Skeletal muscle satellite cell (primary cell): ENCODE measurements around the gene JCHAIN.

Source experiments
- H3K27me3 ChIP-seq: 2 replicates; pipeline ENCODE4 v1.7.0; 2013; ENCODE audit warnings: low read length; ENCODE audit not compliant: control insufficient read depth, insufficient read depth
- H3K36me3 ChIP-seq: 2 replicates; pipeline ENCODE4 v1.7.0; 2013; ENCODE audit warnings: mild to moderate bottlenecking, control low read depth, low read length; ENCODE audit not compliant: insufficient read depth
- H3K4me1 ChIP-seq: 2 replicates; pipeline ENCODE4 v1.7.0; 2013; ENCODE audit warnings: low read length; ENCODE audit not compliant: control insufficient read depth, insufficient read depth
- H3K4me2 ChIP-seq: 2 replicates; pipeline ENCODE4 v1.7.0; 2013; ENCODE audit warnings: mild to moderate bottlenecking, low read length
- H3K4me3 ChIP-seq: 2 replicates; pipeline ENCODE4 v1.7.0; 2013; ENCODE audit warnings: low read length
- H3K9ac ChIP-seq: 2 replicates; pipeline ENCODE4 v1.7.0; 2013; ENCODE audit warnings: mild to moderate bottlenecking, low read depth, low read length, moderate library complexity
- H3K9me3 ChIP-seq: replicated peaks from 2 replicates; pipeline ENCODE4 v1.7.0; 2013; ENCODE audit warnings: mild to moderate bottlenecking, control low read depth, low read length

Gene JCHAIN

GRCh38 chr4:70632028-70632427, 34.3 kb downstream of the JCHAIN start:
- Histone ChIP-seq H3K9ac (no peak overlapping the region), H3K4me1 (peaks cover 11% of the 10 kb centered on the region), H3K9me3 (no peaks in the 10 kb centered on the region), H3K36me3 (no peaks in the 10 kb centered on the region), H3K4me3 (no peak overlapping the region), H3K4me2 (no peak overlapping the region), H3K27me3 (no peaks in the 10 kb centered on the region)

- peaks cover 11% of the 10 kb centered on the region for H3K4me1 ChIP-seq
- no peak overlapping the region for H3K9ac ChIP-seq
- H3K36me3 ChIP-seq = no peaks in the 10 kb centered on the region
- no peak overlapping the region for H3K4me3 ChIP-seq
- no peak overlapping the region for H3K4me2 ChIP-seq
- H3K27me3 ChIP-seq = no peaks in the 10 kb centered on the region
- H3K9me3 ChIP-seq = no peaks in the 10 kb centered on the region
These were observed 36.1 kb downstream of the JCHAIN start for GRCh38 chr4:70630162-70630561.

- H3K9me3 ChIP-seq = no peaks in the 10 kb centered on the region
- no peaks in the 10 kb centered on the region for H3K36me3 ChIP-seq
- H3K4me3 ChIP-seq = no peak overlapping the region
- no peak overlapping the region for H3K9ac ChIP-seq
- peaks cover 11% of the 10 kb centered on the region for H3K4me1 ChIP-seq
- no peak overlapping the region for H3K4me2 ChIP-seq
- H3K27me3 ChIP-seq = no peaks in the 10 kb centered on the region
These were observed 36.7 kb downstream of the JCHAIN start for GRCh38 chr4:70629469-70630090.

- Histone ChIP-seq H3K9me3 (no peaks in the 10 kb centered on the region), H3K4me2 (no peak within 1 kb of the TSS), H3K9ac (no peak within 1 kb of the TSS), H3K27me3 (no peaks in the 10 kb centered on the region), H3K36me3 (no peaks in the 10 kb centered on the region), H3K4me3 (no peak within 1 kb of the TSS), H3K4me1 (peaks cover 11% of the 10 kb centered on the region)
These were observed 37.9 kb downstream of the JCHAIN start, which contains the start of gene ENAM for GRCh38 chr4:70628444-70628843. TSS of gene ENAM (plus strand) at chr4:70628744. CDS start at chr4:70629501, 757 bp downstream.

GRCh38 chr4:70627620-70628019, 38.7 kb downstream of the JCHAIN start:
- Histone ChIP-seq H3K9me3 (no peaks in the 10 kb centered on the region), H3K36me3 (no peaks in the 10 kb centered on the region), H3K4me2 (no peak overlapping the region), H3K4me1 (peaks cover 11% of the 10 kb centered on the region), H3K4me3 (no peak overlapping the region), H3K27me3 (no peaks in the 10 kb centered on the region), H3K9ac (no peak overlapping the region)

- Histone ChIP-seq H3K9ac (no peak overlapping the region), H3K4me2 (no peak overlapping the region), H3K9me3 (no peaks in the 10 kb centered on the region), H3K4me3 (no peak overlapping the region), H3K4me1 (no peaks in the 10 kb centered on the region), H3K27me3 (no peaks in the 10 kb centered on the region), H3K36me3 (no peaks in the 10 kb centered on the region)
These were observed 42.0 kb downstream of the JCHAIN start for GRCh38 chr4:70624226-70624793.

- Histone ChIP-seq H3K9me3 (no peaks in the 10 kb centered on the region), H3K4me1 (no peaks in the 10 kb centered on the region), H3K27me3 (peaks cover 3% of the 10 kb centered on the region), H3K4me3 (no peak overlapping the region), H3K36me3 (no peaks in the 10 kb centered on the region), H3K9ac (no peak overlapping the region), H3K4me2 (no peak overlapping the region)
These were observed 43.0 kb downstream of the JCHAIN start for GRCh38 chr4:70623323-70623722.

GRCh38 chr4:70619778-70620177, 46.5 kb downstream of the JCHAIN start:
- H3K9ac ChIP-seq = no peak overlapping the region
- no peak overlapping the region for H3K4me3 ChIP-seq
- no peaks in the 10 kb centered on the region for H3K4me1 ChIP-seq
- H3K4me2 ChIP-seq = no peak overlapping the region
- H3K36me3 ChIP-seq = no peaks in the 10 kb centered on the region
- H3K9me3 ChIP-seq = no peaks in the 10 kb centered on the region
- peaks cover 12% of the 10 kb centered on the region for H3K27me3 ChIP-seq

- no peaks in the 10 kb centered on the region for H3K4me1 ChIP-seq
These were observed 47.0 kb downstream of the JCHAIN start for GRCh38 chr4:70619288-70619687.

GRCh38 chr4:70614184-70614555, 52.1 kb downstream of the JCHAIN start:
- Histone ChIP-seq H3K9ac (no peak overlapping the region), H3K4me3 (no peak overlapping the region)

More at GRCh38 chr4:70619288-70619687, 47.0 kb downstream of the JCHAIN start:
- Histone ChIP-seq H3K9ac (no peak overlapping the region), H3K4me2 (no peak overlapping the region), H3K27me3 (peaks cover 15% of the 10 kb centered on the region), H3K36me3 (no peaks in the 10 kb centered on the region), H3K9me3 (no peaks in the 10 kb centered on the region), H3K4me3 (no peak overlapping the region)

GRCh38 chr4:70613306-70614183, 52.8 kb downstream of the JCHAIN start:
- Histone ChIP-seq H3K4me2 (no peak overlapping the region), H3K36me3 (no peaks in the 10 kb centered on the region), H3K9ac (no peak overlapping the region), H3K4me3 (no peak overlapping the region), H3K9me3 (no peaks in the 10 kb centered on the region), H3K27me3 (peaks cover 30% of the 10 kb centered on the region), H3K4me1 (no peaks in the 10 kb centered on the region)

More at GRCh38 chr4:70614184-70614555, 52.1 kb downstream of the JCHAIN start:
- Histone ChIP-seq H3K4me2 (no peak overlapping the region), H3K4me1 (no peaks in the 10 kb centered on the region), H3K9me3 (no peaks in the 10 kb centered on the region), H3K36me3 (no peaks in the 10 kb centered on the region), H3K27me3 (peaks cover 31% of the 10 kb centered on the region)
